Measurements from ENCODE around the gene ANKLE2. TPM values are rescaled to one million over a fixed set of nuclear protein-coding genes. Genes with fewer than 3 reads are reported as not detected.
A peak's percentile ranks its signal among the peaks of the same experiment; 100 is the strongest.

The ANKLE2 gene
- total and polyA plus RNA-seq, 4 donors, result 32.3 to 56.4 (median 52.3) TPM

DNA sequence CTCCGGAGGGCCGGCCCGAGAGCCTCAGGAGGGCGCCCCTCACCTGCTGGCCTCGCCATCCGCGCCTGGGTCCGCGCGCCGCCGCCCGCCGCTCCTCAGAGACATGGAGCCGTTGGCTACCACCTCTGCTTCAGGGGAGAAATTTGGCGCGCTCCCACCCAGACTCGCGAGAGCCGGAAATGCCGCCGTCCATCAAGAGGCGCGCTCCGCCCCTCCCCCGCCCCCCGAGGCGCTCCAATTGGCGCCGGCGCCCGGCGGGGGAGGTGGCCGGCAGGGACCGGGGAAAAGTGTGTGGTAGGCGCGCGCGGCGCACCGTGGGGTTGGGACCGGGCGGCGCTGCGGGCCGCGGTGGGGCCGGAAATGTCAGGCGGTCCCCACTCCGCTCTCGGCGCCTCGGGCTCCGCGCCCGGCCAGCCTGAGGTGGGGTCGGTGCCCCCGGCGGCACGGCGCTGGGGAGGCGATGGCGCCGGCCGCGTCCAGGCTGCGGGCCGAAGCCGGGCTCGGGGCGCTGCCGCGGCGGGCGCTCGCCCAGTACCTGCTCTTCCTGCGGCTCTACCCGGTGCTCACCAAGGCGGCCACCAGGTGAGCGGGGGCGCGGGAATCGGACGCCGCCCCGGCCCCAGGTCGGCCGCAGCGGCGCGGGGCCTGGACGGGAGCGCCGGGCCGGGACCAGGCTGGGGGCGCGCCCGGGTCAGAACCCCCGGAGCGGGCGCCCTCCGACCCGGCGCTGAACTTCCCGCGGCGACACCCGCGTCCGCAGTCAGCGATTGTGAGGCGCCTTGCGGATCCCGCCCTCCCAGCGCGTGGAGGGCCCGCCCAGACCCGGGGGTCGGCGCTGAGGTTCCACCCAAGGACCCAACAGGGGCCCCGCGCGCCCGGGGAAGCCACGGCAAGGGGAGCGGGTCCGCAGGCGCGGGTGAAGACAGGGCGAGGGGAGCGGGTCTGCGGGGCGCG is 74.1 kb downstream of the ANKLE2 start, which contains the start of the genes POLE and PXMP2:
TSS of gene POLE (minus strand) at position 132 of the 954 bp plus-strand sequence. CDS start at position 105, 27 bp downstream.
TSS of gene PXMP2 (plus strand) at position 377 of the 954 bp plus-strand sequence. CDS start at position 461, 84 bp downstream.
- DNase-seq (ENCODE audit: low read depth in 4 of 6, low spot score in 6 of 6), result peak; percentile 85 to 99 (median 92)
- peak within 1 kb of the TSS; percentile 15 for H3K27ac ChIP-seq (ENCODE audit: low read depth, low read length)
- H3K4me3 ChIP-seq (ENCODE audit: low read depth, low read length), result peak within 1 kb of the TSS; percentile 46
- no peaks in the 10 kb centered on the region for H3K9me3 ChIP-seq (ENCODE audit: control insufficient read depth, insufficient read depth, low read length)
- under 1% methylated on average over 134 of the region's 134 CpGs for WGBS (ENCODE audit: insufficient coverage)
- H3K36me3 ChIP-seq (ENCODE audit: control insufficient read depth, insufficient read depth, low read length), result peaks cover 3% of the 10 kb centered on the region
- H3K27me3 ChIP-seq (ENCODE audit: control insufficient read depth, insufficient read depth, low read length), result no peaks in the 10 kb centered on the region
- H3K4me1 ChIP-seq (ENCODE audit: control insufficient read depth, insufficient read depth, low read length), result peaks cover 19% of the 10 kb centered on the region

DNA sequence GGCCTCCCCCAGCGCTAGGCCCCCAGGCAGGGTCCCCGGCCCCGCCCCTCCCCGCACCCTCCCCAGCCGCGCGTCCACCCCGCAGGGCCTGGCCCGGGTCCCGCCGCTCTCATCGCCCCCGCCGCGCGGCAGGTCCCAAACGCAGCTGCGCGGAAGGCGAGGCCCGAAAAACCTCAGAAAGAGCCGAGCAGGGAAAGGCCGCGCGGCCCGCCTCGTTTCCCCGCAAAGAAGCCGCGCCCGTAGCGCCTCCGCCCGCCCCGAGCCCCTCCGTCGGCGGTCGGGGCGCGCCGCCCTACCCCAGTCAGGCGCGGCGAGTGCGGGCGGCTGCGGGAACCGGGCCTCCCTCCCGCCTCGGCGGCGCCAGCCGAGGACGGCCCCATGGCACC is 74.8 kb downstream of the ANKLE2 start:
- Histone ChIP-seq H3K4me1 (ENCODE audit: control insufficient read depth, insufficient read depth, low read length) (peaks cover 19% of the 10 kb centered on the region), H3K4me3 (ENCODE audit: low read depth, low read length) (peak overlapping the region; percentile 46), H3K36me3 (ENCODE audit: control insufficient read depth, insufficient read depth, low read length) (peaks cover 3% of the 10 kb centered on the region), H3K27me3 (ENCODE audit: control insufficient read depth, insufficient read depth, low read length) (no peaks in the 10 kb centered on the region), H3K27ac (ENCODE audit: low read depth, low read length) (peak overlapping the region; percentile 15), H3K9me3 (ENCODE audit: control insufficient read depth, insufficient read depth, low read length) (no peaks in the 10 kb centered on the region)
- peak in 2 of 6 donors; percentile 4 to 64 for DNase-seq (ENCODE audit: low read depth in 4 of 6, low spot score in 6 of 6)
- under 1% methylated on average over 48 of the region's 55 CpGs for WGBS (ENCODE audit: insufficient coverage)

DNA sequence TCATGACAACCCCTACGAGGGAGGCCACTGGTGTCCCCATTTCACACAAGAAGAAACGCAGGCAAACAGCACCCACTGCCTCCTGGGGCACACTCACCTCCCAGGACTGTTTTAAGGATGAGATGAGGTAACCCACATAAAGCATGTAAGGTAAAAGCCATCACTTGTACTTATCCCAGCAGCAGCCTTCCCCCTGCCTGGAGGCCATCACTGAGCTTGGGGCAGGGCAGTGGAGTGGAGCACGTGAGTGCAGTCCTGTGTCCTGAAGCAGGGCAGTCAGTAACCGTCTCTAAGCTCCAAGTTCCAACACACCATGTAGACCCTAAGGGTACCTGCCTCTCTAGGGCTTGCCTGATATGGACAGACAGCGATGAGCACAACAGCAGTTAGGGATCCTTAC is 76.2 kb downstream of the ANKLE2 start:
- Histone ChIP-seq H3K9me3 (ENCODE audit: control insufficient read depth, insufficient read depth, low read length) (no peaks in the 10 kb centered on the region), H3K27ac (ENCODE audit: low read depth, low read length) (no peak overlapping the region), H3K4me3 (ENCODE audit: low read depth, low read length) (no peak overlapping the region), H3K36me3 (ENCODE audit: control insufficient read depth, insufficient read depth, low read length) (peaks cover 3% of the 10 kb centered on the region), H3K4me1 (ENCODE audit: control insufficient read depth, insufficient read depth, low read length) (peaks cover 19% of the 10 kb centered on the region), H3K27me3 (ENCODE audit: control insufficient read depth, insufficient read depth, low read length) (no peaks in the 10 kb centered on the region)
- DNase-seq (ENCODE audit: low read depth in 4 of 6, low spot score in 6 of 6), result no peak
- 67% methylated on average over 3 of the region's 5 CpGs for WGBS (ENCODE audit: insufficient coverage)

DNA sequence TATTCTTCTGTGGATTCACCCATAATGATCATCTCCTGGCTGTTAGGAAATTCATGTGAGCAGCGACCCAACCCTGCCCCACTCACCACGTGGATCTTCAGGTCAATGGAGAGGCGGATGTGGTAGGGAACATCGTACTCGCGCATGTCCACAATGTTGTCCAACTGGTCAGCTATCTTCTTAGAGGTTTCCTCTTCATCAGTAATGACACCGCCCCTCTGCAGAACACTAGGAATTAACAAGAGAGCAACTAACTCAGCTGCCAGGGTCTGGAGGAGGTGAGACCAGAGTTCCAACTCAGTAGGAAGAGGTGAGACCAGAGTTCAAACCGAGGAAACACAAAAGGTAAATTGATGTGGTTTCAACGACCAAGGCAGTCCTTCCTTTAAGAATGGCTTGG is 84.1 kb downstream of the ANKLE2 start:
- Histone ChIP-seq H3K9me3 (ENCODE audit: control insufficient read depth, insufficient read depth, low read length) (no peaks in the 10 kb centered on the region), H3K4me3 (ENCODE audit: low read depth, low read length) (no peak overlapping the region), H3K36me3 (ENCODE audit: control insufficient read depth, insufficient read depth, low read length) (peaks cover 54% of the 10 kb centered on the region), H3K4me1 (ENCODE audit: control insufficient read depth, insufficient read depth, low read length) (no peaks in the 10 kb centered on the region), H3K27me3 (ENCODE audit: control insufficient read depth, insufficient read depth, low read length) (no peaks in the 10 kb centered on the region), H3K27ac (ENCODE audit: low read depth, low read length) (no peak overlapping the region)
- WGBS (ENCODE audit: insufficient coverage), result 97% methylated on average over 3 of the region's 9 CpGs
- DNase-seq (ENCODE audit: low read depth in 4 of 6, low spot score in 6 of 6), result no peak

DNA sequence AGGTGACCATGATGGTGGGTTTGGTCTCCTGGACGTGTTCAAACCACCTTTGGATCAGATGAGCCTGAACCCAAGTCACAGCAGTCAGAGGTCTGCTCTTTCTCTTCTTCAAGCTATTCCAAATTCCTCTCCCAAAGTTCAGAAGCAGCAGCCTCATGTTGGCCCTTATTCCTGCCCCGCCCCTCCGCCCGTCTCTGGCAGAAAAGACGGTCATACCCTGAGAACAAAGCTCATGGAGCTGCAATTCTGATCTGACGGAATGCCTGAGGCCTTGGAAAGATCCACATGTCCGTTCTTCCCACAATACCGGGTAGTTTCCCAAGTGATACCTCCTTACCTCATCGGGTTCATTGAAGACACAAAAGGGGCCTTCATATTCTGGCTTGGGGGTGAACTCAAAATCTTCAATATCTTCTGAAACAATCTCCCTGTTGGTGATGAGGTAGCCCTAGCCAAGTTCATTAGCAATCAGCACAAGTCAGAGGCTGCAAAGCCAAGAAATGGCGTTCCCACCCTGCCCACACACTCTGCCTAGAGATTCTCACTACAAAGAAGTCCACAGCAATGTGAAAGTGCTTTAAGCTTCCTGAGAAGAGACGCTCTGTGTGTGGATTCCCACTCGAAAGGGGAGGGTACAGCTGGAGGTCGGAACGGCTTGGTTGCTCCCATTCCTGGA is 85.7 kb downstream of the ANKLE2 start:
- Histone ChIP-seq H3K27ac (ENCODE audit: low read depth, low read length) (no peak overlapping the region), H3K4me1 (ENCODE audit: control insufficient read depth, insufficient read depth, low read length) (no peaks in the 10 kb centered on the region), H3K4me3 (ENCODE audit: low read depth, low read length) (no peak overlapping the region), H3K27me3 (ENCODE audit: control insufficient read depth, insufficient read depth, low read length) (no peaks in the 10 kb centered on the region), H3K36me3 (ENCODE audit: control insufficient read depth, insufficient read depth, low read length) (peaks cover 68% of the 10 kb centered on the region), H3K9me3 (ENCODE audit: control insufficient read depth, insufficient read depth, low read length) (no peaks in the 10 kb centered on the region)
- DNase-seq (ENCODE audit: low read depth in 4 of 6, low spot score in 6 of 6), result no peak
- WGBS (ENCODE audit: insufficient coverage), result 95% methylated on average over 6 of the region's 14 CpGs

Small RNAs within 50 kb of the gene (small RNA-seq; reads per million reads assigned to genes)
- not detected for gene RNA5SP379 (ENCODE audit: low replicate concordance)

Other genes starting within 250 kb of the ANKLE2 start
- under 1 TPM in 1 of 2 donors, not detected in 1; 0.72 TPM for gene LRCOL1, start 151.2 kb downstream of the ANKLE2 start, total RNA-seq
- gene LRCOL1, start 151.2 kb downstream of the ANKLE2 start, polyA plus RNA-seq (ENCODE audit: insufficient read length in 2 of 2), result under 1 TPM; 0.47 to 0.59 TPM
- under 1 TPM; 0.06 to 0.30 TPM for gene P2RX2, start 143.1 kb downstream of the ANKLE2 start, total RNA-seq
- under 1 TPM; 0.38 to 0.65 TPM for gene P2RX2, start 143.1 kb downstream of the ANKLE2 start, polyA plus RNA-seq (ENCODE audit: insufficient read length in 2 of 2)
- gene POLE, start 74.5 kb downstream of the ANKLE2 start, total RNA-seq, result 10 to 100 TPM; 33.4 to 35.8 TPM
- gene POLE, start 74.5 kb downstream of the ANKLE2 start, polyA plus RNA-seq (ENCODE audit: insufficient read length in 2 of 2), result 10 to 100 TPM; 43.8 to 69.9 TPM
- gene PXMP2, start 74.2 kb downstream of the ANKLE2 start, total RNA-seq, result 10 to 100 TPM; 27.5 to 74.7 TPM
- 10 to 100 TPM; 39.6 to 51.7 TPM for gene PXMP2, start 74.2 kb downstream of the ANKLE2 start, polyA plus RNA-seq (ENCODE audit: insufficient read length in 2 of 2)
- gene PGAM5, start 51.0 kb downstream of the ANKLE2 start, total RNA-seq, result 10 to 100 TPM; 19.9 to 26.6 TPM
- gene PGAM5, start 51.0 kb downstream of the ANKLE2 start, polyA plus RNA-seq (ENCODE audit: insufficient read length in 2 of 2), result 10 to 100 TPM; 30.1 to 34.8 TPM
- 10 to 100 TPM; 41.9 to 50.4 TPM for gene GOLGA3, start 67.0 kb upstream of the ANKLE2 start, total RNA-seq
- gene GOLGA3, start 67.0 kb upstream of the ANKLE2 start, polyA plus RNA-seq (ENCODE audit: insufficient read length in 2 of 2), result 10 to 100 TPM; 33.0 to 41.9 TPM
- 10 to 100 TPM; 20.9 to 27.3 TPM for gene CHFR, start 125.8 kb upstream of the ANKLE2 start, total RNA-seq
- gene CHFR, start 125.8 kb upstream of the ANKLE2 start, polyA plus RNA-seq (ENCODE audit: insufficient read length in 2 of 2), result 10 to 100 TPM; 34.2 to 58.6 TPM
- gene ZNF605, start 194.5 kb upstream of the ANKLE2 start, total RNA-seq, result 10 to 100 TPM; 20.2 to 23.3 TPM
- 10 to 100 TPM; 18.7 to 22.0 TPM for gene ZNF605, start 194.5 kb upstream of the ANKLE2 start, polyA plus RNA-seq (ENCODE audit: insufficient read length in 2 of 2)
- gene ZNF26, start 224.5 kb upstream of the ANKLE2 start, total RNA-seq, result 10 to 100 TPM; 10.9 to 13.8 TPM
- 10 to 100 TPM in 1 of 2 donors, 1 to 10 TPM in 1; 9.4 to 11.5 TPM for gene ZNF26, start 224.5 kb upstream of the ANKLE2 start, polyA plus RNA-seq (ENCODE audit: insufficient read length in 2 of 2)